Esophagus squamous epithelium (tissue), 4 donors: ENCODE data around the gene HECTD3.

ENCODE experiments used
- POLR2A ChIP-seq, 4 donors: fragments of 450-650 bp; IDR thresholded peaks; one replicate each; pipeline ENCODE4 v1.6.1; 2017; ENCODE audit warnings: antibody characterized with exemption in 4 of 4, mild to moderate bottlenecking in 4 of 4, moderate library complexity in 3 of 4
- TF ChIP-seq, protein P1 (sequence below), 6 experiments: fragments of 450-650 bp in 4 of 6; fragments of 200-600 bp in 2 of 6; sonication (generic) in 2 of 6; IDR thresholded peaks; one replicate each; pipeline ENCODE4 v1.5.1; 2016 to 2019; ENCODE audit warnings: antibody characterized with exemption in 6 of 6, mild to moderate bottlenecking in 4 of 6, moderate library complexity in 4 of 6

DNA sequence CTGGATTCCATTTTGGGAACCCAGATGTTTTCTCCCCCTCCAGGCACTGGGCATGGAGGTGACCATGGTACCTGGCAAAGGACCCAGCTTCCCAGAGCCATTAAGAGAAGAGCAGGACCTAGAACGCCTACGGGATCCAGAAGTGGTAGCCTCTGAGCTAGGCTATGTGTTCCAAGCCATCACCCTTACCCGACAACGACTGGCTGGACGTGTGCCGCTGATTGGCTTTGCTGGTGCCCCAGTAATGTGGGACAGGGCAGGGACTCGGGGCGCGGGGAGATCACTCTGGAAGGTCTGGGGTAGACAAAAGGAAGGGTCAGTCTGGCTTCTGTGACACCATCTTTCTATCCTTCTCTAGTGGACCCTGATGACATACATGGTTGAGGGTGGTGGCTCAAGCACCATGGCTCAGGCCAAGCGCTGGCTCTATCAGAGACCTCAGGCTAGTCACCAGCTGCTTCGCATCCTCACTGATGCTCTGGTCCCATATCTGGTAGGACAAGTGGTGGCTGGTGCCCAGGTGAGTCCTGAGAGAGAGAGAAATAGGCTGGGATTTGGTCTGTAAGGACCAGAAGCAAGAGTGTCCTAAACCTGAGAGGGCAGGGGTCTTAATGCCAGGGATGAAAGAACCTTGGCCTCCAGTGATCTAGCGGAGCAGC lies 2.6 kb upstream of the HECTD3 start:
- TF ChIP-seq, protein P1, sequence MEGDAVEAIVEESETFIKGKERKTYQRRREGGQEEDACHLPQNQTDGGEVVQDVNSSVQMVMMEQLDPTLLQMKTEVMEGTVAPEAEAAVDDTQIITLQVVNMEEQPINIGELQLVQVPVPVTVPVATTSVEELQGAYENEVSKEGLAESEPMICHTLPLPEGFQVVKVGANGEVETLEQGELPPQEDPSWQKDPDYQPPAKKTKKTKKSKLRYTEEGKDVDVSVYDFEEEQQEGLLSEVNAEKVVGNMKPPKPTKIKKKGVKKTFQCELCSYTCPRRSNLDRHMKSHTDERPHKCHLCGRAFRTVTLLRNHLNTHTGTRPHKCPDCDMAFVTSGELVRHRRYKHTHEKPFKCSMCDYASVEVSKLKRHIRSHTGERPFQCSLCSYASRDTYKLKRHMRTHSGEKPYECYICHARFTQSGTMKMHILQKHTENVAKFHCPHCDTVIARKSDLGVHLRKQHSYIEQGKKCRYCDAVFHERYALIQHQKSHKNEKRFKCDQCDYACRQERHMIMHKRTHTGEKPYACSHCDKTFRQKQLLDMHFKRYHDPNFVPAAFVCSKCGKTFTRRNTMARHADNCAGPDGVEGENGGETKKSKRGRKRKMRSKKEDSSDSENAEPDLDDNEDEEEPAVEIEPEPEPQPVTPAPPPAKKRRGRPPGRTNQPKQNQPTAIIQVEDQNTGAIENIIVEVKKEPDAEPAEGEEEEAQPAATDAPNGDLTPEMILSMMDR (IDR thresholded peaks at IDR 0.05), result no peak
- no peak for TF ChIP-seq POLR2A (IDR thresholded peaks at IDR 0.05)
